ENCODE data around the gene IFNG. TPM values are rescaled to one million over a fixed set of nuclear protein-coding genes. Genes with fewer than 3 reads are reported as not detected.

Gene IFNG
- total RNA-seq, 4 donors from 2014 or later, result not detected

Other genes with a start within 250 kb of the IFNG start
- not detected for gene IFNG-AS1, start 170.3 kb downstream of the IFNG start, total RNA-seq
- not detected for gene IL26, start 66.1 kb upstream of the IFNG start, total RNA-seq
- not detected for gene IL22, start 93.9 kb upstream of the IFNG start, total RNA-seq
- 10 to 100 TPM; 11.3 to 33.2 (median 14.7) TPM for gene MDM1, start 172.6 kb upstream of the IFNG start, total RNA-seq

Data from esophagus muscularis mucosa (tissue), 4 donors.